Measurements from ENCODE around the gene PHC1.

The PHC1 gene

GRCh38 chr12:8870586-8870985 lies 43.7 kb upstream of the PHC1 start:
- 100% methylated on average over 1 of the region's 1 CpG for whole genome bisulfite sequencing
- Histone ChIP-seq H3K4me1 (ENCODE audit: control insufficient read depth, insufficient read depth, low read depth, low read length) (no peaks in the 10 kb centered on the region), H3K18ac (ENCODE audit: low read depth in 1 of 2, low read length in 2 of 2) (no peak overlapping the region), H2BK5ac (ENCODE audit: low read depth, low read length, poor library complexity, severe bottlenecking) (no peak overlapping the region), H3K4me2 (ENCODE audit: low read length, poor library complexity, severe bottlenecking) (no peak overlapping the region), H2AFZ (ENCODE audit: low read depth, low read length) (no peak overlapping the region), H3K14ac (ENCODE audit: low read length in 2 of 2) (no peak overlapping the region), H2BK15ac (ENCODE audit: low read depth, poor library complexity, severe bottlenecking) (no peak overlapping the region), H3K79me1 (replicated peaks; ENCODE audit: low read length, poor library complexity, severe bottlenecking) (no peaks in the 10 kb centered on the region), H3K27me3 (ENCODE audit: control insufficient read depth in 1 of 2, insufficient read depth in 1 of 2, low read length in 2 of 2) (no peaks in the 10 kb centered on the region), H2AK5ac (ENCODE audit: low read length, severe bottlenecking) (no peak overlapping the region), H3K27ac (ENCODE audit: low read length, poor library complexity, severe bottlenecking) (no peak overlapping the region), H3K9ac (ENCODE audit: low read length) (no peak overlapping the region), H3K23ac (ENCODE audit: low read length in 2 of 2) (no peak overlapping the region), H3K9me3 (ENCODE audit: control insufficient read depth, low read length) (no peaks in the 10 kb centered on the region), H2BK120ac (ENCODE audit: low read depth, low read length) (no peak overlapping the region), H2BK12ac (ENCODE audit: low read length in 2 of 2) (no peak overlapping the region), H4K91ac (ENCODE audit: low read length) (no peak overlapping the region), H4K8ac (ENCODE audit: low read length) (no peak overlapping the region), H3K4ac (ENCODE audit: low read depth in 1 of 2, low read length in 2 of 2) (no peak overlapping the region), H3K4me3 (ENCODE audit: insufficient read depth in 1 of 2, low read depth in 1 of 2, low read length in 2 of 2) (no peak overlapping the region), H3K36me3 (ENCODE audit: control insufficient read depth in 1 of 2, insufficient read depth in 2 of 2, low read depth in 1 of 2, low read length in 2 of 2) (no peaks in the 10 kb centered on the region)
- no peak for DNase-seq

GRCh38 chr12:8871068-8871467 lies 43.2 kb upstream of the PHC1 start:
- no peak overlapping the region for H3K9ac ChIP-seq (ENCODE audit: low read length)
- no peaks in the 10 kb centered on the region for H3K36me3 ChIP-seq (ENCODE audit: control insufficient read depth in 1 of 2, insufficient read depth in 2 of 2, low read depth in 1 of 2, low read length in 2 of 2)
- H2AFZ ChIP-seq (ENCODE audit: low read depth, low read length), result no peak overlapping the region
- no peak overlapping the region for H3K14ac ChIP-seq (ENCODE audit: low read length in 2 of 2)
- no peak overlapping the region for H3K4ac ChIP-seq (ENCODE audit: low read depth in 1 of 2, low read length in 2 of 2)
- no peak overlapping the region for H3K4me3 ChIP-seq (ENCODE audit: insufficient read depth in 1 of 2, low read depth in 1 of 2, low read length in 2 of 2)
- no peaks in the 10 kb centered on the region for H3K9me3 ChIP-seq (ENCODE audit: control insufficient read depth, low read length)
- H3K4me1 ChIP-seq (ENCODE audit: control insufficient read depth, insufficient read depth, low read depth, low read length), result no peaks in the 10 kb centered on the region
- H4K8ac ChIP-seq (ENCODE audit: low read length), result no peak overlapping the region
- no peak overlapping the region for H2BK120ac ChIP-seq (ENCODE audit: low read depth, low read length)
- no peak overlapping the region for H2AK5ac ChIP-seq (ENCODE audit: low read length, severe bottlenecking)
- no peak overlapping the region for H4K91ac ChIP-seq (ENCODE audit: low read length)
- H3K18ac ChIP-seq (ENCODE audit: low read depth in 1 of 2, low read length in 2 of 2), result no peak overlapping the region
- no peak overlapping the region for H2BK12ac ChIP-seq (ENCODE audit: low read length in 2 of 2)
- DNase-seq, result no peak
- H2BK5ac ChIP-seq (ENCODE audit: low read depth, low read length, poor library complexity, severe bottlenecking), result no peak overlapping the region
- no peak overlapping the region for H2BK15ac ChIP-seq (ENCODE audit: low read depth, poor library complexity, severe bottlenecking)
- H3K79me1 ChIP-seq (replicated peaks; ENCODE audit: low read length, poor library complexity, severe bottlenecking), result no peaks in the 10 kb centered on the region
- no peak overlapping the region for H3K4me2 ChIP-seq (ENCODE audit: low read length, poor library complexity, severe bottlenecking)
- no peaks in the 10 kb centered on the region for H3K27me3 ChIP-seq (ENCODE audit: control insufficient read depth in 1 of 2, insufficient read depth in 1 of 2, low read length in 2 of 2)
- no peak overlapping the region for H3K27ac ChIP-seq (ENCODE audit: low read length, poor library complexity, severe bottlenecking)
- no peak overlapping the region for H3K23ac ChIP-seq (ENCODE audit: low read length in 2 of 2)

- no peak overlapping the region for H3K14ac ChIP-seq (ENCODE audit: low read length in 2 of 2)
- H3K23ac ChIP-seq (ENCODE audit: low read length in 2 of 2), result no peak overlapping the region
- H3K79me1 ChIP-seq (replicated peaks; ENCODE audit: low read length, poor library complexity, severe bottlenecking), result no peaks in the 10 kb centered on the region
- no peak overlapping the region for H2BK120ac ChIP-seq (ENCODE audit: low read depth, low read length)
- no peak overlapping the region for H4K8ac ChIP-seq (ENCODE audit: low read length)
- no peak overlapping the region for H2AK5ac ChIP-seq (ENCODE audit: low read length, severe bottlenecking)
- no peak overlapping the region for H3K4me3 ChIP-seq (ENCODE audit: insufficient read depth in 1 of 2, low read depth in 1 of 2, low read length in 2 of 2)
- no peaks in the 10 kb centered on the region for H3K4me1 ChIP-seq (ENCODE audit: control insufficient read depth, insufficient read depth, low read depth, low read length)
- H2BK15ac ChIP-seq (ENCODE audit: low read depth, poor library complexity, severe bottlenecking), result no peak overlapping the region
- H3K27me3 ChIP-seq (ENCODE audit: control insufficient read depth in 1 of 2, insufficient read depth in 1 of 2, low read length in 2 of 2), result peaks cover 5 to 8% of the 10 kb centered on the region in 2 experiments
- H3K4me2 ChIP-seq (ENCODE audit: low read length, poor library complexity, severe bottlenecking), result no peak overlapping the region
- no peak overlapping the region for H3K18ac ChIP-seq (ENCODE audit: low read depth in 1 of 2, low read length in 2 of 2)
- no peak overlapping the region for H3K9ac ChIP-seq (ENCODE audit: low read length)
- H3K4ac ChIP-seq (ENCODE audit: low read depth in 1 of 2, low read length in 2 of 2), result no peak overlapping the region
- no peak overlapping the region for H2BK12ac ChIP-seq (ENCODE audit: low read length in 2 of 2)
- H2BK5ac ChIP-seq (ENCODE audit: low read depth, low read length, poor library complexity, severe bottlenecking), result no peak overlapping the region
- 70% methylated on average over 3 of the region's 4 CpGs for WGBS
- H2AFZ ChIP-seq (ENCODE audit: low read depth, low read length), result no peak overlapping the region
- no peak for DNase-seq
- H4K91ac ChIP-seq (ENCODE audit: low read length), result no peak overlapping the region
- H3K9me3 ChIP-seq (ENCODE audit: control insufficient read depth, low read length), result no peaks in the 10 kb centered on the region
- no peak overlapping the region for H3K27ac ChIP-seq (ENCODE audit: low read length, poor library complexity, severe bottlenecking)
- H3K36me3 ChIP-seq (ENCODE audit: control insufficient read depth in 1 of 2, insufficient read depth in 2 of 2, low read depth in 1 of 2, low read length in 2 of 2), result no peaks in the 10 kb centered on the region
These were observed 37.4 kb upstream of the PHC1 start for GRCh38 chr12:8876887-8877286.

- Histone ChIP-seq H3K9ac (ENCODE audit: low read length) (no peak overlapping the region), H3K36me3 (ENCODE audit: control insufficient read depth in 1 of 2, insufficient read depth in 2 of 2, low read depth in 1 of 2, low read length in 2 of 2) (no peaks in the 10 kb centered on the region), H3K4me1 (ENCODE audit: control insufficient read depth, insufficient read depth, low read depth, low read length) (no peaks in the 10 kb centered on the region), H3K79me1 (replicated peaks; ENCODE audit: low read length, poor library complexity, severe bottlenecking) (no peaks in the 10 kb centered on the region), H2BK12ac (ENCODE audit: low read length in 2 of 2) (no peak overlapping the region), H3K27ac (ENCODE audit: low read length, poor library complexity, severe bottlenecking) (no peak overlapping the region), H3K9me3 (ENCODE audit: control insufficient read depth, low read length) (no peaks in the 10 kb centered on the region), H4K8ac (ENCODE audit: low read length) (no peak overlapping the region), H3K4me2 (ENCODE audit: low read length, poor library complexity, severe bottlenecking) (no peak overlapping the region), H2BK15ac (ENCODE audit: low read depth, poor library complexity, severe bottlenecking) (no peak overlapping the region), H3K23ac (ENCODE audit: low read length in 2 of 2) (no peak overlapping the region), H4K91ac (ENCODE audit: low read length) (no peak overlapping the region), H2AK5ac (ENCODE audit: low read length, severe bottlenecking) (no peak overlapping the region), H3K4ac (ENCODE audit: low read depth in 1 of 2, low read length in 2 of 2) (no peak overlapping the region), H2BK120ac (ENCODE audit: low read depth, low read length) (no peak overlapping the region), H3K18ac (ENCODE audit: low read depth in 1 of 2, low read length in 2 of 2) (no peak overlapping the region), H3K4me3 (ENCODE audit: insufficient read depth in 1 of 2, low read depth in 1 of 2, low read length in 2 of 2) (no peak overlapping the region), H3K27me3 (ENCODE audit: control insufficient read depth in 1 of 2, insufficient read depth in 1 of 2, low read length in 2 of 2) (peaks cover 5 to 6% of the 10 kb centered on the region in 2 experiments), H2BK5ac (ENCODE audit: low read depth, low read length, poor library complexity, severe bottlenecking) (no peak overlapping the region), H2AFZ (ENCODE audit: low read depth, low read length) (no peak overlapping the region), H3K14ac (ENCODE audit: low read length in 2 of 2) (no peak overlapping the region)
- no peak for DNase-seq
- WGBS, result 90% methylated on average over 4 of the region's 6 CpGs
These were observed 27.6 kb upstream of the PHC1 start for GRCh38 chr12:8886502-8887284.
